ENCODE results near the gene UBA6. TPM values are rescaled to one million over a fixed set of nuclear protein-coding genes. Genes with fewer than 3 reads are reported as not detected.

Gene UBA6
- polyA plus RNA-seq (2012; ENCODE audit: insufficient read depth, insufficient read length, low read depth): 14.8 TPM

DNA sequence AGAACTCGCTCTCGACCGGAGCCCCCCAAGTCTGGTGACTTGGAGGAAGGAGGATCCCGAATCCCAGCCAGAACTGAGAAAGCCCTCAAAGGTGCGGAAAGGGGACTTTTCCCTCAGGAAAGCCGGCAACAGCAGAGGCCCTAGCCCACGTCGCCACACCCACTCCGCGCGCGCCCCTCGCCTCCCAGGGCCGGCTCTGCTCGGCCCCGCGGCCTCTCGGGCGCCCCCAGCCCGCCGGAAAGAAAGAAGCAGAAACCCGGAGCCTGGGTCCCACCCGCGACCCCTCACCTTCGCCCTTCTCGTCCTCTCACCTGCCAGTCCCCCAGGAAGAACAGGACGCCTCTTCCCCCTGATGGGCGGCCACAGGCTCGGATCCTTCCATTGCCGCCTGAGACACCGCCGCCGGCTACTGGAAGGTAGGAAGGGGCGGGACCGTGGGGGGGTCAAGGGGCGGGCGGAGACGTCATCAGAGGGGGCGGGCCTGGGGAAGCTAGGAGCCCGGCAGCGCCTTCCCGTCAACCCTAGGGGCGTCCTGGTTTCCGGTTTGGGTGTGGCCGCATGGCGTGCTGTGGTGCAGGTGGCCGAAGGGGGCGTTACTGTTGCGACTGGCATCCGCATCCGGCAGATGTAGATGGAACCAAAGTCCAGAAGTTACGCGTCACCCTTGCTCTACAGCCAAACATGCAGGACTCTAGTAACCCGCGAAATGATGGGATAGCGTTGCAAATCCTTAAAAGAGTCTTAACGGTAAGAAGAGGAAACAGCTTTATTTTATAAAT lies at the start of gene UBA6:
Gene UBA6, minus strand, starts transcription at position 418 of the 779 bp plus-strand sequence. Its CDS starts 36 bp downstream, at position 382.
- H3K27me3 ChIP-seq: no peaks in the 10 kb centered on the region
- no peaks in the 10 kb centered on the region for H3K36me3 ChIP-seq
- DNase-seq: peak; percentile 97
- no peaks in the 10 kb centered on the region; the same call in 1 of the 2 replicates for H3K4me1 ChIP-seq
- H3K4me3 ChIP-seq (ENCODE audit: low read depth, low read length): peak within 1 kb of the TSS; percentile 74
- no peaks in the 10 kb centered on the region for H3K9me3 ChIP-seq
- TF ChIP-seq, protein P1, sequence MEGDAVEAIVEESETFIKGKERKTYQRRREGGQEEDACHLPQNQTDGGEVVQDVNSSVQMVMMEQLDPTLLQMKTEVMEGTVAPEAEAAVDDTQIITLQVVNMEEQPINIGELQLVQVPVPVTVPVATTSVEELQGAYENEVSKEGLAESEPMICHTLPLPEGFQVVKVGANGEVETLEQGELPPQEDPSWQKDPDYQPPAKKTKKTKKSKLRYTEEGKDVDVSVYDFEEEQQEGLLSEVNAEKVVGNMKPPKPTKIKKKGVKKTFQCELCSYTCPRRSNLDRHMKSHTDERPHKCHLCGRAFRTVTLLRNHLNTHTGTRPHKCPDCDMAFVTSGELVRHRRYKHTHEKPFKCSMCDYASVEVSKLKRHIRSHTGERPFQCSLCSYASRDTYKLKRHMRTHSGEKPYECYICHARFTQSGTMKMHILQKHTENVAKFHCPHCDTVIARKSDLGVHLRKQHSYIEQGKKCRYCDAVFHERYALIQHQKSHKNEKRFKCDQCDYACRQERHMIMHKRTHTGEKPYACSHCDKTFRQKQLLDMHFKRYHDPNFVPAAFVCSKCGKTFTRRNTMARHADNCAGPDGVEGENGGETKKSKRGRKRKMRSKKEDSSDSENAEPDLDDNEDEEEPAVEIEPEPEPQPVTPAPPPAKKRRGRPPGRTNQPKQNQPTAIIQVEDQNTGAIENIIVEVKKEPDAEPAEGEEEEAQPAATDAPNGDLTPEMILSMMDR (IDR thresholded peaks at IDR 0.05; ENCODE audit: low read depth, low read length): peak; percentile 16; the same call in 1 of the 2 replicates

DNA sequence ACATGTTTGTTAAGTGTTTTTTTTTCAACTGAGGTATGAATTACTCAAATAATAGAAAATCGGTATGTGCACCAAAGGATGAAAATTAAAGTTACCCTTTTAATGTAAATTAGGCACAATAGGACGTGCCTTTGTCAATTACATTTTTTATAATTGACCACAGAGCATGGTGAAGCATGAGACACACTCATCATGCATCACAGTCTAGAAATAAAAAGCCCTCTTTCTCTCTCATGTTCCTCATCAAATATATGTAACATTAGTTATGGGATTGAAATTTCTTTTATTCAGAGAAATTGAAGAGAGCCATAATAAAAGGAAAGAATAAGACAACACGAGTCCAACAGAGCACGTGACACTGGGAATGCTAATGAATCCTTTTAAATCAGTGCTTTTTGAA lies 49.7 kb upstream of the UBA6 start:
- TF ChIP-seq, protein P1 (IDR thresholded peaks at IDR 0.05; ENCODE audit: low read depth, low read length): no peak
- no peak for DNase-seq
- H3K4me3 ChIP-seq (ENCODE audit: low read depth, low read length): no peak overlapping the region
- H3K27me3 ChIP-seq: no peaks in the 10 kb centered on the region
- no peaks in the 10 kb centered on the region for H3K4me1 ChIP-seq
- no peaks in the 10 kb centered on the region for H3K36me3 ChIP-seq
- no peaks in the 10 kb centered on the region for H3K9me3 ChIP-seq

DNA sequence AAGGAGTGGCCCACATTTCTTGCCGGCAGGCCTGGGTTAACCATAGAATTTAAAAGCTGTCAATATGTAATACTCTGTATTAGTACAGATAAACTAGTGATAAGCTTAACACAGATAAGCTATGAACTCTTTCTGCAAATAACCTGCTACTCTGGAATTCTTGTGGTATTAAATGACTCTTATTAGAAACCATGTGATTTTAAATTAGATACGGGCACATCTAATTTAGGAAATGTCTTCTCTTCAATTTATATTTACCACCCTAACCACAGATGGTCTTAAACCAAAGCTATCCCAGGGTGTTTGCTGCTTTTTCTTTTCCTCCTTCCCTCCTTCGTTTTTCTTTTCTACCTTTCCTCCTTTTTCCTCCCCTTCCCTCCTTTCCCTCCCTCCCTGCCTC lies 48.3 kb upstream of the UBA6 start:
- Histone ChIP-seq H3K27me3 (no peaks in the 10 kb centered on the region), H3K9me3 (no peaks in the 10 kb centered on the region), H3K36me3 (no peaks in the 10 kb centered on the region), H3K4me1 (no peaks in the 10 kb centered on the region), H3K4me3 (ENCODE audit: low read depth, low read length) (no peak overlapping the region)
- TF ChIP-seq, protein P1 (IDR thresholded peaks at IDR 0.05; ENCODE audit: low read depth, low read length): no peak
- DNase-seq: no peak

DNA sequence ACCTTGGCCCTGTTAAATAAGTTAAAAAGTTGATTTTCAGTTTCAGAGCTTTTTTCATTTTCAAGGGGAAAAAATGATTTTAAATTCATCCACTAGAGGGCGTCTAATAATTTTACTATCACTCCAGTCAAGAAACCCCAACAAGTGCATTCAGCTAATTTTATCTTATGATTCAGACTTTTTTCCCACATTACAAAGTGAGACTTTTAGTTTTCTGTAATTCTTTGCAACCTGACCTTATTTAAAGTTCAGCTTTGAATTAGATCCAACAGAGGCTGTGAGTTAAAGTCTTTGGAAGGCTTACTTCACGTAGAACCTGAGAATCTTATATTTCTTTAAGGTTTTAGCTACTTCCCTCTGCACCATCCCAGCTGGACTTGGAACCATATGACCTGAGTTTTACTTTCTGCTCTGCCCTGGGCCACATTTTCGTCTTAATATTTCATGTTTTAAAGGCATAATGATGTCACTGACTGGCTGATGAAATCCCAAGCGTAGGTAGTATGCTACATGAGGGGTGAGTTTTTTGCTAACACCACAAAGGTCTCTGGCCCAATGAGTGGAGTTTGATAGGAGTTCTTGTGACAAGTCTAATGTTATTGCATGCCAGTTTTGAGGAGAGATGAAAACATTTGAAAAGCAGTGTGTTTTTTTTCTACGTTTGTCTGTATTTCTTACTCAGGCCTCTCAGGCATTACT lies 46.0 kb upstream of the UBA6 start:
- Histone ChIP-seq H3K4me1 (no peaks in the 10 kb centered on the region), H3K9me3 (no peaks in the 10 kb centered on the region), H3K36me3 (no peaks in the 10 kb centered on the region), H3K27me3 (no peaks in the 10 kb centered on the region), H3K4me3 (ENCODE audit: low read depth, low read length) (no peak overlapping the region)
- TF ChIP-seq, protein P1 (IDR thresholded peaks at IDR 0.05; ENCODE audit: low read depth, low read length): peak; percentile 46
- DNase-seq: no peak

DNA sequence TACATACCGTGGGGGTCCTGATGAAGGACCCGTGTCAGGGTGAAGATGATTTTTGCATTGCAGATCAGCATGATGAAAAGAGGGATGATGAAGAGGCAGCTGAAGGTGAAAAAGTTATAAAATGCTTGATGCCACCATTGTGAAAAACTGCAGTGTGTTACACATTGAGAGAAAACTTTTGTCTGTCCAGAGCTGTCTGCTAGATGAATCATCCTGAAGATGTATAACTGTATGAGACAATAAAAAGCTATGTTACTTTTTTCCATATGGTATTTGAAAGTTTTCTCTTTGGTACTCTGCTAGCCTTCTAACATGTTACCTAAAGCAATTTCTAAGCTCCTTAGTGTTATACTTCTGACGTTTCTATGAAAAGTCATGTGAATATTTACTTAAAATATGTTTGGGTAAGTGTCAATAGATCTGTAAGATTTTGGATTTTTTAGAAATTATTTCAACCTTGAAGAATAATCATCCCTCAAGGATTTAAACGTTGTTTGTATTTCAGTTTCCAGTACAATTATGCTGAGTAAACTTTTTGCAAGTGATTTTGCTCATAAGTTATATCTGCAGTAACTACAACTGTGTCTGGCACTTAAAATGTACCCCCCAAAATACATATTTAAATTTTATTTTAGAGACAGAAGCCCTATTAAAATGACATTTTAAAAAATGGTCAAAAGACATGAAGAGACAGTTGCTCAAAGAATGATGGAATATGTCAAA lies 43.8 kb upstream of the UBA6 start:
- Histone ChIP-seq H3K4me3 (ENCODE audit: low read depth, low read length) (no peak overlapping the region), H3K4me1 (no peaks in the 10 kb centered on the region), H3K27me3 (no peaks in the 10 kb centered on the region), H3K9me3 (no peaks in the 10 kb centered on the region), H3K36me3 (no peaks in the 10 kb centered on the region)
- no peak for DNase-seq
- TF ChIP-seq, protein P1 (IDR thresholded peaks at IDR 0.05; ENCODE audit: low read depth, low read length): no peak

Data from BE2C (cell line).